NOMO-1 treated with dmso at 0.1 percent for 144 hours (cell line): ENCODE measurements around the gene PRM2.
"Not testable (repeated sequence)": the region's sequence is repeated elsewhere in the genome, so short reads cannot be mapped to it uniquely, and the experiment has no call there.

Experiments used
- DNase-seq: peaks from one replicate; lab custom pipeline; 2025; ENCODE audit not compliant: unreplicated experiment; lab: John Stamatoyannopoulos, UW

PRM2 gene

GRCh38 chr16:11290102-11290893 lies 14.0 kb upstream of the PRM2 start:
- no peak for DNase-seq

- DNase-seq = not testable (repeated sequence)
Measured at GRCh38 chr16:11289696-11290095, 13.4 kb upstream of the PRM2 start.

- no peak for DNase-seq
Measured at GRCh38 chr16:11289202-11289601, 12.9 kb upstream of the PRM2 start.

- no peak for DNase-seq
Measured at GRCh38 chr16:11285842-11286241, 9.6 kb upstream of the PRM2 start.

- no peak for DNase-seq
Measured at GRCh38 chr16:11283820-11284248, 7.6 kb upstream of the PRM2 start.

- DNase-seq = no peak
Measured at GRCh38 chr16:11280616-11281522, 4.6 kb upstream of the PRM2 start, which contains the start of gene PRM1. Gene PRM1, minus strand, starts transcription at chr16:11281330. Its CDS starts 92 bp downstream, at chr16:11281238.

DNA sequence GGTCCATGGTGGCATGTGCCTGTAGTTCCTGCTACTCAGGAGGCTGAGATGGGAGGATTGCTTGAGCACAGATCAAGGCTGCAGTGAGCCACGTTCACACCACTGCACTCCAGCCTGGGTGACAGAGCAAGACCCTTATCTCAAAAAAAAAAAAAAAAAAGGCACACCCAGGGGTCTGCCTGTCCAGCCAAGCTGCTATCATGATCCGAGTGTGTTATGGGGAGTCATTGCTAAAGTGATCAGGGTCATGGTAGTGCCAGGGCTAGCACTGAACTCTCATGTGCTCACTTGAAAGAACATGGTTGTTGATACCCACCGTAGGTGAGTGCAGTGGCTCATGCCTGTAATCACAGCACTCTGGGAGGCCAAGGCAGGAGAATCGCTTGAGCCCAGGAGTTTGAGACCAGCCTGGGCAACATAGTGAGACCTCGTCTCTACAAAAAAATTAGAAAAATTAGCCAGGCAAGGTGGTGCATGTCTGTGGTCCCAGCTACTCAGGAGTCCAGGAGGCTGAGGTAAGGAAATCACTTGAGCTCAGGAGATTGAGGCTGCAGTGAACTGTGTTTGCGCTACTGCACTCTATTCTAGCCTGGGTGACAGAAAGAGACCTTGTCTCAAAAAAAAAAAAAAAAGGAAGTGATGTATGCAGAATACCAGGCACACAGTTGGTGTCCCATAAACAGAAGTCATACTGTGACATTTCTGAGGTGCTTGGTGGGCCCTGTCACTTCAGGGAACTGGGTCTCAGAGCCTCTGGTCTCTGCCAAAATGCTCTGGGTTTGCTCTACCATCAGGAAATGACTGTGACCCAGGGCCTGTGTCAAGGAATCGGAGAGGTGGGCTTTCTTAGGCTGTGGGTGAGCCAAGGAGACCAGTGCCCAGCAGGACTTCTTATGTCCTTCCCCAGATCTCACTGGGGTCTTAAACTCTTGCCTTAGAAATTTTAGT lies 2.7 kb upstream of the PRM2 start:
- peak; percentile 12 for DNase-seq

GRCh38 chr16:11277607-11278337 lies 1.5 kb upstream of the PRM2 start:
- no peak for DNase-seq

GRCh38 chr16:11276896-11277593 lies 765 bp upstream of the PRM2 start:
- DNase-seq = no peak

GRCh38 chr16:11274964-11275363 lies 1.3 kb downstream of the PRM2 start:
- no peak for DNase-seq

DNA sequence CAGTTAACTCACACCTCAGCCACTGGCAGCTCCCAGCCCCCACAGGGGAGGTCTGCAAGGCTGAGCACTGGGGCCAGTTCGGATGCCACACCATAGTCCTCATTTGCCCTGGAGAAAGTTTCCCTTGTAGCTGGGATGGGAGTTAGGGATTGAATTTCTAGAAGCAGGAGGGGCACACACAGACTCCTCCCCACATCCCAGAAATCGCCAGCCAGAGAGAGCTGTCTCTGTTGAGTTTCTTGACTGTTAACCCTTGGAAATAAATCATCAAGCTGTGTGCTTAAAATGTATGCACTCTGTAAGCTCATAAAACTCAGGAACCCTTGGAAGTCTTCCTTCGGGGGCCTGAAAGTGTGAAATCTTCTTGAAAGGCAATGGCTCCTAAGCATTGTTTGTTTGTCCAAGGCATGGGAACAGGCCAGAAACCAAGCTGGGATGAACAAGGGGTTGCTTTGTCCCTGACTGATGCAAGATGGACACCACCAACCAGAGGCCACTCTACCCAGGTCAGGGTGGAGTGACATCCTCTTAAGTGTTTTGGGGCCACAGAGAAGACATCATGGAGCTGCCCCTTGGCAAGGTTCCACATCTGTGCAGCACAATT lies 2.5 kb downstream of the PRM2 start:
- no peak for DNase-seq

DNA sequence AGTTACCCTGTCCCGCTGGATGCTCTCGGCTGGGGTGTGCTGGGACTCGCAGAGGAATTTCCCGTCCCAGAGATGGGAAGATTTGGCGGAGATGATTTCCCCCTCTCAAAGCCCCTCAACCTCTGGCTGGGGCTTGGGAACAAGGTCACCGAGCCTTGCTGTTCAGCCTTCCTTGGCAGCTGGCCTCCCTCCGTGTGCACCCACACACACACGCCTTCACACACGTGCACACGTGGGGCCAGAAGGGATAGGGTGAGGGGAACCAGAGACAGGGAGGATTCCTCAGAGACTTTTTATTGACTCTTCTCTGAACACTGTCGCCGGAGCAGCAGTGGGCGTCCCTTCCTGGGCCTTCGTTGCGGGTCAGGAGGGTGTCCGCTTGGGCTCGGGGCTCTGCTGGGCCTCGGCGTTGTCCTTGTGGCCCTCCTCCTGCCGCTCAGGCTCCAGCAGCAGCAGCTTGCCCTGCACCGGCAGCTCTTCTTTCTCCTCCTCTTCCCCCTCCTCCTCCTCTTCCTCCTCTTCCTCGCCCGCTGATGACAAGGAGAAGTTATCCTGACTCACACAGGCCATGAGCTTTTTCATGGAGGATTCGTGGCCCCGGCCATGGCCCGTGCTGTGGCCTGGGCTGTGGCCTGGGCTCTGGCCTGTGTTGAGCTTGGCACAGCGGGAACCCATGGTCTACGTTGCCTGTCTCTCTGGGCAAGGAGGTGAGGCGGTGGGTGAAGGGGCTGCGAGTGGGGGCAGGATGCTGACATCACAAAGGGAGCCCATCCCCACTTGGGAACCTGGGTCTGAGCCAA lies 3.2 kb downstream of the PRM2 start, which contains the start of gene PRM3:
PRM3 (minus strand) TSS at position 709 of the 800 bp plus-strand sequence; CDS start at position 675, 34 bp downstream.
- DNase-seq = no peak

DNA sequence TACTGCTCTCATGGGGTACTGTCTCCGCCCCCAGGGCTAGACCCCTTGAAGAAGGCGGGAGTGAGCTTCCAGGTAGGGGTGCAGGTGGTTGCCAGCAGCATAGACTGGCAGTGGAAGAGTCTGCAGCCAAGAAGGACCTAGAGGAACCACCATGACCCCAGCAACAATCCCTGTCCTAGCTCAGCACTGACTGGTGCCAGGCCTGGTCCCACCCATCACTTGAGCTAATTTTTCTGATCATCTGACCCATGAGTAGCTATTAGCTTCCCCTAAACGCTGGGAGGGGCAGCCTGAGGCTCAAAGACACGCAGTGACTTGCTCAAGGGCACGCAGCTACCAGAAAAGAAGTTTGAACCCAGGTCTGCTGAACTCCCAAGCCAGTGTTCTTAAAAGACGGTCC lies 3.8 kb downstream of the PRM2 start:
- DNase-seq = no peak

DNA sequence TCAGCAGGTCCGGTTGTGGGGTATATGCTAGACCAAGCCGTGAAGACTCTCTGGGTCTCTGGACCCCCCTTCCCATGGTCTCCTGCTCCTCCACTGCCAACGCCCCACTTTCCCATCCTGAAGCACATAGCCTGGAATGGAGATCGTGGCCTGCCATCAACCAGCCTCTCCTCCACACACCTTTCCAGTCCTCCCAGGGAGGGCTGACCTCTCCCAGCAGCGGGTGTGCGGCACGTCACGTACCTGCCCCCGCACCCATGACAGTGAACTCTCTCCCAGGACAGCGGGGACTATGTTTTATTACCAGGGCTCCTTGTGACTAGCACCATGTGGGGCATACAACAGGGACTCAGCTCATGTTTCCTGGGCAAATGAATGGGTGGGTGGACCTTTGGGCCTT lies 4.7 kb downstream of the PRM2 start:
- no peak for DNase-seq

GRCh38 chr16:11270602-11271162 lies 5.6 kb downstream of the PRM2 start:
- no peak for DNase-seq

GRCh38 chr16:11268921-11269375 lies 7.3 kb downstream of the PRM2 start, which contains the start of gene TNP2:
Gene TNP2, minus strand, starts transcription at chr16:11269325. Its CDS starts 63 bp downstream, at chr16:11269262.
- no peak for DNase-seq

GRCh38 chr16:11265124-11265523 lies 11.2 kb downstream of the PRM2 start:
- no peak for DNase-seq
